ENCODE measurements around the gene FZD8.

The FZD8 gene

GRCh38 chr10:35635576-35635975, 6.5 kb downstream of the FZD8 start:
- Histone ChIP-seq H3K79me1 (replicated peaks; ENCODE audit: low read length, poor library complexity, severe bottlenecking) (peaks cover 2% of the 10 kb centered on the region), H3K4me1 (ENCODE audit: control insufficient read depth, insufficient read depth, low read depth, low read length) (peaks cover 11% of the 10 kb centered on the region), H3K4me2 (ENCODE audit: low read length, poor library complexity, severe bottlenecking) (peak overlapping the region; percentile 43), H3K4me3 (ENCODE audit: insufficient read depth in 1 of 2, low read depth in 1 of 2, low read length in 2 of 2) (peak overlapping the region in 1 of 2 experiments; percentile 51), H2BK120ac (ENCODE audit: low read depth, low read length) (no peak overlapping the region), H3K27ac (ENCODE audit: low read length, poor library complexity, severe bottlenecking) (no peak overlapping the region), H2BK15ac (ENCODE audit: low read depth, poor library complexity, severe bottlenecking) (no peak overlapping the region), H3K18ac (ENCODE audit: low read depth in 1 of 2, low read length in 2 of 2) (no peak overlapping the region), H2BK12ac (ENCODE audit: low read length in 2 of 2) (no peak overlapping the region), H3K9ac (ENCODE audit: low read length) (no peak overlapping the region), H3K23ac (ENCODE audit: low read length in 2 of 2) (no peak overlapping the region), H3K4ac (ENCODE audit: low read depth in 1 of 2, low read length in 2 of 2) (no peak overlapping the region), H3K9me3 (ENCODE audit: control insufficient read depth, low read length) (no peaks in the 10 kb centered on the region), H3K14ac (ENCODE audit: low read length in 2 of 2) (no peak overlapping the region), H3K27me3 (ENCODE audit: control insufficient read depth in 1 of 2, insufficient read depth in 1 of 2, low read length in 2 of 2) (no peaks in the 10 kb centered on the region), H2BK5ac (ENCODE audit: low read depth, low read length, poor library complexity, severe bottlenecking) (no peak overlapping the region), H3K36me3 (ENCODE audit: control insufficient read depth in 1 of 2, insufficient read depth in 2 of 2, low read depth in 1 of 2, low read length in 2 of 2) (no peaks in the 10 kb centered on the region), H4K8ac (ENCODE audit: low read length) (no peak overlapping the region), H4K91ac (ENCODE audit: low read length) (no peak overlapping the region), H2AFZ (ENCODE audit: low read depth, low read length) (no peak overlapping the region), H2AK5ac (ENCODE audit: low read length, severe bottlenecking) (no peak overlapping the region)
- WGBS: 22% methylated on average over 6 of the region's 6 CpGs
- DNase-seq: peak; percentile 80

- Histone ChIP-seq H3K79me1 (replicated peaks; ENCODE audit: low read length, poor library complexity, severe bottlenecking) (no peaks in the 10 kb centered on the region), H2BK12ac (ENCODE audit: low read length in 2 of 2) (no peak overlapping the region), H2BK120ac (ENCODE audit: low read depth, low read length) (no peak overlapping the region), H3K18ac (ENCODE audit: low read depth in 1 of 2, low read length in 2 of 2) (peak overlapping the region in 1 of 2 experiments; percentile 64), H3K4me1 (ENCODE audit: control insufficient read depth, insufficient read depth, low read depth, low read length) (no peaks in the 10 kb centered on the region), H4K8ac (ENCODE audit: low read length) (no peak overlapping the region), H3K27ac (ENCODE audit: low read length, poor library complexity, severe bottlenecking) (no peak overlapping the region), H2BK5ac (ENCODE audit: low read depth, low read length, poor library complexity, severe bottlenecking) (no peak overlapping the region), H3K4me3 (ENCODE audit: insufficient read depth in 1 of 2, low read depth in 1 of 2, low read length in 2 of 2) (no peak overlapping the region), H4K91ac (ENCODE audit: low read length) (no peak overlapping the region), H3K9me3 (ENCODE audit: control insufficient read depth, low read length) (peaks cover 4% of the 10 kb centered on the region), H2AFZ (ENCODE audit: low read depth, low read length) (no peak overlapping the region), H2AK5ac (ENCODE audit: low read length, severe bottlenecking) (no peak overlapping the region), H3K4ac (ENCODE audit: low read depth in 1 of 2, low read length in 2 of 2) (no peak overlapping the region), H3K9ac (ENCODE audit: low read length) (no peak overlapping the region), H3K14ac (ENCODE audit: low read length in 2 of 2) (no peak overlapping the region), H3K36me3 (ENCODE audit: control insufficient read depth in 1 of 2, insufficient read depth in 2 of 2, low read depth in 1 of 2, low read length in 2 of 2) (no peaks in the 10 kb centered on the region), H2BK15ac (ENCODE audit: low read depth, poor library complexity, severe bottlenecking) (no peak overlapping the region), H3K4me2 (ENCODE audit: low read length, poor library complexity, severe bottlenecking) (no peak overlapping the region), H3K27me3 (ENCODE audit: control insufficient read depth in 1 of 2, insufficient read depth in 1 of 2, low read length in 2 of 2) (no peaks in the 10 kb centered on the region), H3K23ac (ENCODE audit: low read length in 2 of 2) (peak overlapping the region in 1 of 2 experiments; percentile 64)
- 68% methylated on average over 10 of the region's 12 CpGs for WGBS
- DNase-seq: no peak
Measured at GRCh38 chr10:35633006-35633980, 8.8 kb downstream of the FZD8 start.

DNA sequence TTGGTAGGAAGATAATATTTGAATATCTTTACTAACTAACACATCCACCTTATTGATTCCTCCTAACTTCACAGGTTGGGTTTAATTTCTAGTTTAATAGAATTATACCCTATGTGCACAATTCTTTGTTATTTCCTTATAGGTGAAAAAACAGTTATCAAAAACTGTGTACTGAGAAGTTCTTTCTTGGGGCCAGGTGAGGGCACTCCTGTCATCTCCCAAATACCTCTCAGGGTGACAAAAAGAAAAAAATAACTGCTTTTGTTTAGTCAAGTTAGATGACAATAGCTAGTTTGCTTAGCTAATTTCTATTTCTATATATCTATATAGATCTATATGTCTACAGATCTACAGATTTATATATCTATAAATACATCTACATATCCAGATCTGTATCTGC, 10.1 kb downstream of the FZD8 start:
- no peak overlapping the region for H3K27ac ChIP-seq (ENCODE audit: low read length, poor library complexity, severe bottlenecking)
- no peak overlapping the region for H2BK5ac ChIP-seq (ENCODE audit: low read depth, low read length, poor library complexity, severe bottlenecking)
- H3K4me1 ChIP-seq (ENCODE audit: control insufficient read depth, insufficient read depth, low read depth, low read length): no peaks in the 10 kb centered on the region
- H3K4me2 ChIP-seq (ENCODE audit: low read length, poor library complexity, severe bottlenecking): no peak overlapping the region
- no peak overlapping the region for H4K8ac ChIP-seq (ENCODE audit: low read length)
- H3K4me3 ChIP-seq (ENCODE audit: insufficient read depth in 1 of 2, low read depth in 1 of 2, low read length in 2 of 2): no peak overlapping the region
- no peaks in the 10 kb centered on the region for H3K27me3 ChIP-seq (ENCODE audit: control insufficient read depth in 1 of 2, insufficient read depth in 1 of 2, low read length in 2 of 2)
- H3K18ac ChIP-seq (ENCODE audit: low read depth in 1 of 2, low read length in 2 of 2): no peak overlapping the region
- H3K23ac ChIP-seq (ENCODE audit: low read length in 2 of 2): no peak overlapping the region
- H2BK120ac ChIP-seq (ENCODE audit: low read depth, low read length): no peak overlapping the region
- no peaks in the 10 kb centered on the region for H3K79me1 ChIP-seq (replicated peaks; ENCODE audit: low read length, poor library complexity, severe bottlenecking)
- H3K14ac ChIP-seq (ENCODE audit: low read length in 2 of 2): no peak overlapping the region
- no peak overlapping the region for H2AK5ac ChIP-seq (ENCODE audit: low read length, severe bottlenecking)
- H3K4ac ChIP-seq (ENCODE audit: low read depth in 1 of 2, low read length in 2 of 2): no peak overlapping the region
- H3K9ac ChIP-seq (ENCODE audit: low read length): no peak overlapping the region
- no peak overlapping the region for H2AFZ ChIP-seq (ENCODE audit: low read depth, low read length)
- DNase-seq: no peak
- no peaks in the 10 kb centered on the region for H3K36me3 ChIP-seq (ENCODE audit: control insufficient read depth in 1 of 2, insufficient read depth in 2 of 2, low read depth in 1 of 2, low read length in 2 of 2)
- no peak overlapping the region for H2BK12ac ChIP-seq (ENCODE audit: low read length in 2 of 2)
- no peak overlapping the region for H2BK15ac ChIP-seq (ENCODE audit: low read depth, poor library complexity, severe bottlenecking)
- H3K9me3 ChIP-seq (ENCODE audit: control insufficient read depth, low read length): peaks cover 4% of the 10 kb centered on the region
- no peak overlapping the region for H4K91ac ChIP-seq (ENCODE audit: low read length)

DNA sequence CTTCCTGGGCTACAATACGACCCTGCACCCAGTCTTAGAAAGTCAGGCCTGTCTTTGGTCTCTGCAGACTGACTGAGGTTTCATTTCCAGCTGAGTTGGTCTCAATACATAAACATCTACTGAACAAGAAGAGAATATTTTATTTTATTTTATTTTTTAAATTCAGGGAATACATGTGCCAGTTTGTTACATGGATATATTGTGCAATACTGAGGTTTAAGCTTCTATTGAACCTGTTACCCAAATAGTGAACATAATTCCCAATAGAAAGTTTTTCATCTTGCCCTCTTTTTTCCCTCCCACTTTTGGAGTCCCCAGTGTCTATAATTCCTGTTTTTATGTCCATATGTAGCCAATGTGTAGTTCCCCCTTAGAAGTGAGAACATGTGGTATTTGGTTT, 10.7 kb downstream of the FZD8 start:
- Histone ChIP-seq H3K23ac (ENCODE audit: low read length in 2 of 2) (no peak overlapping the region), H4K91ac (ENCODE audit: low read length) (no peak overlapping the region), H2AFZ (ENCODE audit: low read depth, low read length) (no peak overlapping the region), H3K4me1 (ENCODE audit: control insufficient read depth, insufficient read depth, low read depth, low read length) (no peaks in the 10 kb centered on the region), H2AK5ac (ENCODE audit: low read length, severe bottlenecking) (no peak overlapping the region), H3K27me3 (ENCODE audit: control insufficient read depth in 1 of 2, insufficient read depth in 1 of 2, low read length in 2 of 2) (no peaks in the 10 kb centered on the region), H3K27ac (ENCODE audit: low read length, poor library complexity, severe bottlenecking) (no peak overlapping the region), H2BK120ac (ENCODE audit: low read depth, low read length) (no peak overlapping the region), H3K4ac (ENCODE audit: low read depth in 1 of 2, low read length in 2 of 2) (no peak overlapping the region), H3K18ac (ENCODE audit: low read depth in 1 of 2, low read length in 2 of 2) (no peak overlapping the region), H2BK12ac (ENCODE audit: low read length in 2 of 2) (no peak overlapping the region), H3K36me3 (ENCODE audit: control insufficient read depth in 1 of 2, insufficient read depth in 2 of 2, low read depth in 1 of 2, low read length in 2 of 2) (no peaks in the 10 kb centered on the region), H3K14ac (ENCODE audit: low read length in 2 of 2) (no peak overlapping the region), H3K79me1 (replicated peaks; ENCODE audit: low read length, poor library complexity, severe bottlenecking) (no peaks in the 10 kb centered on the region), H3K4me2 (ENCODE audit: low read length, poor library complexity, severe bottlenecking) (no peak overlapping the region), H4K8ac (ENCODE audit: low read length) (no peak overlapping the region), H3K9ac (ENCODE audit: low read length) (no peak overlapping the region), H2BK5ac (ENCODE audit: low read depth, low read length, poor library complexity, severe bottlenecking) (no peak overlapping the region), H2BK15ac (ENCODE audit: low read depth, poor library complexity, severe bottlenecking) (no peak overlapping the region), H3K4me3 (ENCODE audit: insufficient read depth in 1 of 2, low read depth in 1 of 2, low read length in 2 of 2) (no peak overlapping the region), H3K9me3 (ENCODE audit: control insufficient read depth, low read length) (peaks cover 4% of the 10 kb centered on the region)
- WGBS: 67% methylated on average over 1 of the region's 1 CpG
- no peak for DNase-seq

All from mesenchymal stem cell (in vitro differentiated cells and primary cell).